GM12874 (cell line): Measurements from ENCODE around the gene SLC66A3.

ENCODE experiments used
- CTCF ChIP-seq: IDR thresholded peaks from 2 replicates; pipeline ENCODE4 v1.5.1; 2011; ENCODE audit warnings: low read depth, mild to moderate bottlenecking, control low read depth, low read length, moderate library complexity; ENCODE audit not compliant: insufficient read depth

SLC66A3 gene

GRCh38 chr2:11158916-11159573 lies 3.8 kb downstream of the SLC66A3 start:
- no peak for TF ChIP-seq CTCF

GRCh38 chr2:11159574-11160170 lies 4.4 kb downstream of the SLC66A3 start:
- no peak for TF ChIP-seq CTCF

- no peak for TF ChIP-seq CTCF
These were observed 5.0 kb downstream of the SLC66A3 start for GRCh38 chr2:11160256-11160655.

- no peak for TF ChIP-seq CTCF
These were observed 5.6 kb downstream of the SLC66A3 start for GRCh38 chr2:11160731-11161455.

GRCh38 chr2:11161747-11162146 lies 6.5 kb downstream of the SLC66A3 start:
- no peak for TF ChIP-seq CTCF

GRCh38 chr2:11163439-11164317 lies 8.4 kb downstream of the SLC66A3 start:
- no peak for TF ChIP-seq CTCF

GRCh38 chr2:11166476-11166875 lies 11.2 kb downstream of the SLC66A3 start:
- TF ChIP-seq CTCF = no peak
